Natural killer cell (primary cell): ENCODE data around the gene TMC8. TPM values are rescaled to one million over a fixed set of nuclear protein-coding genes. Genes with fewer than 3 reads are reported as not detected.

Source experiments
- ATAC-seq, 3 donors: fragments of 150-1000 bp in 2 of 3; fragments of 200-7000 bp in 1 of 3; cut with Tn5 transposase; 1 replicate in 1 of 3; 2 replicates in 2 of 3; pipeline ENCODE4 v1.10.0; 2021; ENCODE audit warnings: mild to moderate bottlenecking in 2 of 3, moderate library complexity in 2 of 3
- DNase-seq, 2 donors: peaks; one replicate each; pipeline versions ENCODE4 v3.0.0 to v3.0.0-alpha.2; 2013 to 2021; ENCODE audit warnings: mixed read lengths in 1 of 2
- H3K27ac ChIP-seq: one replicate; pipeline ENCODE4 v1.5.1; 2013; ENCODE audit warnings: mild to moderate bottlenecking, low read length
- H3K27me3 ChIP-seq: one replicate; pipeline ENCODE4 v1.6.1; 2013; ENCODE audit warnings: low read length; ENCODE audit not compliant: control insufficient read depth, insufficient read depth
- H3K36me3 ChIP-seq: one replicate; pipeline ENCODE4 v1.6.1; 2013; ENCODE audit warnings: low read length; ENCODE audit not compliant: control insufficient read depth, insufficient read depth
- H3K4me1 ChIP-seq: one replicate; pipeline ENCODE4 v1.6.1; 2013; ENCODE audit warnings: low read length; ENCODE audit not compliant: control insufficient read depth, insufficient read depth
- H3K4me3 ChIP-seq: one replicate; pipeline ENCODE4 v1.5.1; 2013; ENCODE audit warnings: low read length
- H3K9me3 ChIP-seq: one replicate; pipeline ENCODE4 v1.6.1; 2013; ENCODE audit warnings: low read length; ENCODE audit not compliant: control insufficient read depth, insufficient read depth
- H3K27ac Mint-ChIP-seq, 2 donors: one replicate each; pipeline ENCODE4 v1.8.0; 2022; ENCODE audit warnings: mild to moderate bottlenecking in 2 of 2, mixed read lengths in 2 of 2, moderate library complexity in 1 of 2
- H3K27me3 Mint-ChIP-seq, 2 donors: one replicate each; pipeline ENCODE4 v1.8.0; 2022; ENCODE audit warnings: low read depth in 2 of 2, mixed read lengths in 2 of 2
- H3K36me3 Mint-ChIP-seq: one replicate; pipeline ENCODE4 v1.8.0; 2022; ENCODE audit warnings: mixed read lengths
- H3K4me1 Mint-ChIP-seq, 2 donors: one replicate each; pipeline ENCODE4 v1.8.0; 2022; ENCODE audit warnings: mixed read lengths in 2 of 2
- H3K4me3 Mint-ChIP-seq: one replicate; pipeline ENCODE4 v1.8.0; 2022; ENCODE audit warnings: mild to moderate bottlenecking, moderate library complexity, mixed read lengths
- H3K9me3 Mint-ChIP-seq, 2 donors: one replicate each; pipeline ENCODE4 v1.8.0; 2022; ENCODE audit warnings: mixed read lengths in 2 of 2
- WGBS: methylation state at CpG from one replicate; pipeline ENCODE4 v1.1.7; 2013; ENCODE audit warnings: missing lambda C conversion rate; ENCODE audit not compliant: insufficient coverage; 5-methylcytosine and 5-hydroxymethylcytosine counted together
- intact Hi-C: fragments of 100-400 bp; cut with micrococcal nuclease; formaldehyde crosslinking; loops from one replicate; pipeline ENCODE4 v1.14.2; 2022
- total RNA-seq, 4 donors: library from RNA; stranded (reverse); fragments of 120-200 nt in 1 of 4; gene quantifications; one replicate each; pipeline versions ENCODE4 v1.2.3 to v1.2.4, GENCODE V29; 2013 to 2022
- TF ChIP-seq, protein P1 (sequence below): fragments of 200-600 bp; IDR thresholded peaks from one replicate; pipeline ENCODE4 v1.8.0; 2022; ENCODE audit warnings: antibody characterized with exemption

Gene TMC8
- total RNA-seq, 3 donors from 2014 or later (not counting 1 experiment from before 2014, with no cell fraction given) = 401 to 551 (median 435) TPM

DNA sequence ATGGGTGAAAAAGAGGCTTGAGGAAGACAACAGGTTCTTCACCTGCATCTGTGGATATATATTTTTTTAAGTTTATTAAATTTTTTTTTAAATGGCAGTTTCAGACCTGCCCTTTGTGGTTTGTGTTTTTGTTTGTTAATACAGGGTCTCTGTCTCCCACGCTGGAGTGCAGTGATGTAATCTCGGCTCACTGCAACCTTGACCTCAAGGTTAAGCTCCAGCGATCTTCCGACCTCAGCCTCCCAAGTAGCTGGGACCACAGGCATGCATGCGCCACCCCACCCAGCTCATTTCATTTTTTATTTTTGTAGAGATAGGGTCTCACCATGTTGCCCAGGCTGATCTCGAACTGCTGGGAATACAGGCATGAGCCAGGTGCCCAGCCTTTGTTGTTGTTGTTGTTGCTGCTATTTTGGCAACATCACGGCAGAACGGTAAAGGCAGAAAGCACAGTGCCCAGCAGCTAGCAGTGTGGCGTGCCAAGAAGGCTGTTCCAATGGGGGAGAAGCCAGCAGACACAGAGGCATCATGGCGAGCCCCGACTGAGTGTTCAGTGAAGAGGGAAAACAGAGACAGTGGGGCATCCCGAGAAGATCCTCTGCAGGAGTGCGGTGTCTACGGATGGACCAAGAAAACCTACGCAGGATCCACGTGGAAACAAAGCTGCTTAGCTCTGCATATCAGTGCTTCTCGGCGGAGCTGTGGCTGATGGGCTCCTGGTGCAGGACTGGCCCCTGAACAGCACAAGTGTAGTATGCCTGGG, 21.7 kb upstream of the TMC8 start:
- no peak for DNase-seq
- no peak overlapping the region for H3K27ac ChIP-seq
- ATAC-seq = no peak
- H3K36me3 ChIP-seq = peaks cover 83% of the 10 kb centered on the region
- H3K9me3 ChIP-seq = no peaks in the 10 kb centered on the region
- Mint-ChIP-seq H3K4me3 (no peak overlapping the region), H3K4me1 (peaks cover 25 to 32% of the 10 kb centered on the region in 2 donors), H3K36me3 (peaks cover 6% of the 10 kb centered on the region), H3K9me3 (no peaks in the 10 kb centered on the region), H3K27ac (peak overlapping the region; percentile 48 to 59), H3K27me3 (no peaks in the 10 kb centered on the region)
- H3K4me3 ChIP-seq = no peak overlapping the region
- WGBS = 91% methylated on average over 17 of the region's 18 CpGs
- H3K27me3 ChIP-seq = no peaks in the 10 kb centered on the region
- TF ChIP-seq, protein P1, sequence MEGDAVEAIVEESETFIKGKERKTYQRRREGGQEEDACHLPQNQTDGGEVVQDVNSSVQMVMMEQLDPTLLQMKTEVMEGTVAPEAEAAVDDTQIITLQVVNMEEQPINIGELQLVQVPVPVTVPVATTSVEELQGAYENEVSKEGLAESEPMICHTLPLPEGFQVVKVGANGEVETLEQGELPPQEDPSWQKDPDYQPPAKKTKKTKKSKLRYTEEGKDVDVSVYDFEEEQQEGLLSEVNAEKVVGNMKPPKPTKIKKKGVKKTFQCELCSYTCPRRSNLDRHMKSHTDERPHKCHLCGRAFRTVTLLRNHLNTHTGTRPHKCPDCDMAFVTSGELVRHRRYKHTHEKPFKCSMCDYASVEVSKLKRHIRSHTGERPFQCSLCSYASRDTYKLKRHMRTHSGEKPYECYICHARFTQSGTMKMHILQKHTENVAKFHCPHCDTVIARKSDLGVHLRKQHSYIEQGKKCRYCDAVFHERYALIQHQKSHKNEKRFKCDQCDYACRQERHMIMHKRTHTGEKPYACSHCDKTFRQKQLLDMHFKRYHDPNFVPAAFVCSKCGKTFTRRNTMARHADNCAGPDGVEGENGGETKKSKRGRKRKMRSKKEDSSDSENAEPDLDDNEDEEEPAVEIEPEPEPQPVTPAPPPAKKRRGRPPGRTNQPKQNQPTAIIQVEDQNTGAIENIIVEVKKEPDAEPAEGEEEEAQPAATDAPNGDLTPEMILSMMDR = no peak
- intact Hi-C loops = no loop called here
- H3K4me1 ChIP-seq = peaks cover 19% of the 10 kb centered on the region

DNA sequence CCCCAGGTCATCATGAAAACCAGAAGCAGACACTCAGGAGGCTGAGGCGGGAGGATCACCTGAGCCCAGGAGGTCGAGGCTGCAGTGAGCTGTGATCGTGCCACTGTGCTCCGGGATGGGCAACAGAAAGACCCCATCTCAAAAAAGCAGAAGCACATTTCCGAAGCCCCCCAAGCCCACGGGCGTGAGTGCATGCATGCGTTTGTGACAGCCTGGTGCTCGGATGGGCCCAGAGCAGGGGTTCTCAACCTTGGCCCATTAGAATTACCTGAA, 21.1 kb upstream of the TMC8 start:
- H3K27ac ChIP-seq = no peak overlapping the region
- peaks cover 30 to 37% of the 10 kb centered on the region in 2 donors for H3K4me1 Mint-ChIP-seq
- no peak overlapping the region for H3K4me3 Mint-ChIP-seq
- peaks cover 6% of the 10 kb centered on the region for H3K36me3 Mint-ChIP-seq
- intact Hi-C loops = no loop called here
- peak overlapping the region in 1 of 2 donors; percentile 48 for H3K27ac Mint-ChIP-seq
- peaks cover 24% of the 10 kb centered on the region for H3K4me1 ChIP-seq
- TF ChIP-seq, protein P1 = no peak
- ATAC-seq = no peak
- H3K27me3 ChIP-seq = no peaks in the 10 kb centered on the region
- no peaks in the 10 kb centered on the region for H3K27me3 Mint-ChIP-seq
- H3K36me3 ChIP-seq = peaks cover 83% of the 10 kb centered on the region
- H3K9me3 ChIP-seq = no peaks in the 10 kb centered on the region
- H3K4me3 ChIP-seq = no peak overlapping the region
- WGBS = 94% methylated on average over 9 of the region's 9 CpGs
- H3K9me3 Mint-ChIP-seq = no peaks in the 10 kb centered on the region
- DNase-seq = no peak

DNA sequence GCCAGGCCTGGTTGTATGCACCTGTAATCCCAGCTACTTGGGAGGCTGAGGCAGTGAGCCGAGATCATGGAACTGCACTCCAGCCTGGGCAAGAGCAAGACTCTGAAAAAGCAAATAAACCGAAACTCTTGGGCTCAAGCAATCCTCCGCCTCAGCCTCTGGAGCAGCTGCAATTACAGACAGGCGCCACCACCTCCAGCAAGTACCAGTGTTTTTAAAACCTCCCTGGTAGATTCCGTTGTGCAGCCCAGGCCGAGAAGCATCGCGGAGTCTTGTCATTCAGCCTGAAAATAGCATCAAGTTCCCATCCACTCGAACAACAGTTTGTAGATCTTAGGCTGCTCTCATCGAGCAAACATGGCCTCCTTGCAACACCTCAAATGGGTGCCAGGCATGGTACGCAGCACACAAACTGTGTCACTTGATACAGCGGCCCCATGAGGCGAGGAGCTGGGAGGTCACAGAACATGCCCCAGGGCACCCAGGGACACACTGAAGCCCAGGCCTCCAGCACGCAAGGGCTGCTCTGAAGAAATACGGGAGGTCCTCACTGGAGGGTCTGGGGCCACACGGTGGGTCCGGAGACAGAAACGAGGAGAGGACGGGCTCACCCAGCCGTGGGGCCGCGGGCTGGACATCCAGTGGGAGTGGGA, 20.1 kb upstream of the TMC8 start:
- TF ChIP-seq, protein P1 = no peak
- Histone ChIP-seq H3K9me3 (no peaks in the 10 kb centered on the region), H3K4me1 (peaks cover 35% of the 10 kb centered on the region), H3K27me3 (no peaks in the 10 kb centered on the region), H3K27ac (no peak overlapping the region), H3K36me3 (peaks cover 83% of the 10 kb centered on the region), H3K4me3 (no peak overlapping the region)
- WGBS = 95% methylated on average over 22 of the region's 22 CpGs
- intact Hi-C loops = no loop called here
- no peaks in the 10 kb centered on the region for H3K27me3 Mint-ChIP-seq
- peaks cover 35 to 44% of the 10 kb centered on the region in 2 donors for H3K4me1 Mint-ChIP-seq
- H3K4me3 Mint-ChIP-seq = peak overlapping the region; percentile 28
- no peak for DNase-seq
- ATAC-seq = no peak
- H3K36me3 Mint-ChIP-seq = peaks cover 6% of the 10 kb centered on the region
- no peaks in the 10 kb centered on the region for H3K9me3 Mint-ChIP-seq
- H3K27ac Mint-ChIP-seq = peak overlapping the region; percentile 58 to 67
